CD14-positive monocyte (primary cell): Measurements from ENCODE around the gene PDE9A. TPM values are rescaled to one million over a fixed set of nuclear protein-coding genes. Genes with fewer than 3 reads are reported as not detected.

Source experiments
- DNase-seq, 3 donors: peaks; one replicate each; pipeline ENCODE4 v3.0.0-alpha.2; 2011 to 2022
- H2AFZ ChIP-seq: 2 replicates; pipeline ENCODE4 v1.6.0; 2012; ENCODE audit warnings: mild to moderate bottlenecking, low read depth, low read length, inconsistent platforms; ENCODE audit not compliant: insufficient read depth, poor library complexity, severe bottlenecking
- H3K27ac ChIP-seq, 2 donors: 1 replicate in 1 of 2; 2 replicates in 1 of 2; pipeline ENCODE4 v1.5.1; 2012 to 2013; ENCODE audit warnings: low read length in 2 of 2, control low read depth in 1 of 2, inconsistent platforms in 1 of 2, low read depth in 1 of 2, mild to moderate bottlenecking in 1 of 2
- H3K27me3 ChIP-seq, 2 donors: one replicate each; pipeline versions ENCODE4 v1.6.0 to v1.6.1; 2011 to 2013; ENCODE audit warnings: low read length in 2 of 2; ENCODE audit not compliant: control insufficient read depth in 2 of 2, insufficient read depth in 2 of 2
- H3K36me3 ChIP-seq, 2 donors: replicated peaks in 1 of 2; 1 replicate in 1 of 2; 2 replicates in 1 of 2; pipeline versions ENCODE4 v1.5.1 to v1.6.1; 2012 to 2013; ENCODE audit warnings: low read length in 2 of 2, control low read depth in 1 of 2, inconsistent platforms in 1 of 2, mild to moderate bottlenecking in 1 of 2; ENCODE audit not compliant: insufficient read depth in 2 of 2, control insufficient read depth in 1 of 2
- H3K4me1 ChIP-seq, 2 donors: 1 replicate in 1 of 2; 2 replicates in 1 of 2; pipeline versions ENCODE4 v1.5.1 to v1.6.1; 2012 to 2013; ENCODE audit warnings: low read length in 2 of 2, control low read depth in 1 of 2, inconsistent platforms in 1 of 2, mild to moderate bottlenecking in 1 of 2, moderate library complexity in 1 of 2; ENCODE audit not compliant: insufficient read depth in 2 of 2, control insufficient read depth in 1 of 2
- H3K4me2 ChIP-seq: replicated peaks from 2 replicates; pipeline ENCODE3; 2012; ENCODE audit warnings: low read length, moderate library complexity, mild to moderate bottlenecking; ENCODE audit not compliant: poor library complexity, severe bottlenecking; ENCODE audit errors: extremely low read depth
- H3K4me3 ChIP-seq, 3 experiments: fragments of 200-600 bp in 1 of 3; sonication (generic) in 1 of 3; replicated peaks in 1 of 3; 1 replicate in 2 of 3; 2 replicates in 1 of 3; pipeline ENCODE4 v1.5.1; 2011 to 2013; ENCODE audit warnings: low read length in 3 of 3, mild to moderate bottlenecking in 3 of 3, control low read depth in 2 of 3, low read depth in 2 of 3, inconsistent platforms in 1 of 3, moderate library complexity in 1 of 3
- H3K79me2 ChIP-seq: 2 replicates; pipeline ENCODE4 v1.6.0; 2012; ENCODE audit warnings: mild to moderate bottlenecking, control low read depth, inconsistent platforms, low read length, moderate library complexity; ENCODE audit not compliant: insufficient read depth
- H3K9ac ChIP-seq: 2 replicates; pipeline ENCODE4 v1.6.0; 2017; ENCODE audit warnings: low read length, mild to moderate bottlenecking; ENCODE audit not compliant: insufficient read depth, poor library complexity, severe bottlenecking
- H3K9me3 ChIP-seq, 2 donors: replicated peaks in 1 of 2; 1 replicate in 1 of 2; 2 replicates in 1 of 2; pipeline versions ENCODE4 v1.5.1 to v1.6.1; 2012 to 2013; ENCODE audit warnings: low read length in 2 of 2, control low read depth in 1 of 2; ENCODE audit not compliant: control insufficient read depth in 1 of 2, insufficient read depth in 1 of 2
- H4K20me1 ChIP-seq: 2 replicates; pipeline ENCODE4 v1.6.0; 2012; ENCODE audit warnings: mild to moderate bottlenecking, low read length, control low read depth, moderate library complexity; ENCODE audit not compliant: insufficient read depth
- H3K27ac Mint-ChIP-seq, 7 donors: one replicate each; pipeline ENCODE4 v1.8.0; 2020; ENCODE audit warnings: mild to moderate bottlenecking in 7 of 7, mixed read lengths in 7 of 7, moderate library complexity in 6 of 7, inconsistent platforms in 2 of 7
- H3K27me3 Mint-ChIP-seq, 3 donors: one replicate each; pipeline ENCODE4 v1.8.0; 2021 to 2022; ENCODE audit warnings: low read depth in 3 of 3, mild to moderate bottlenecking in 3 of 3, mixed read lengths in 3 of 3, moderate library complexity in 3 of 3, inconsistent platforms in 1 of 3
- H3K36me3 Mint-ChIP-seq, 2 donors: one replicate each; pipeline ENCODE4 v1.8.0; 2020; ENCODE audit warnings: mixed read lengths in 2 of 2, inconsistent platforms in 1 of 2, mild to moderate bottlenecking in 1 of 2
- H3K4me1 Mint-ChIP-seq: one replicate; pipeline ENCODE4 v1.8.0; 2020; ENCODE audit warnings: mild to moderate bottlenecking, mixed read lengths
- H3K4me3 Mint-ChIP-seq, 2 donors: one replicate each; pipeline ENCODE4 v1.8.0; 2020; ENCODE audit warnings: mild to moderate bottlenecking in 2 of 2, mixed read lengths in 2 of 2, moderate library complexity in 1 of 2
- H3K9me3 Mint-ChIP-seq, 7 donors: one replicate each; pipeline ENCODE4 v1.8.0; 2020 to 2022; ENCODE audit warnings: mixed read lengths in 7 of 7, mild to moderate bottlenecking in 6 of 7, moderate library complexity in 6 of 7, inconsistent platforms in 2 of 7
- WGBS: methylation state at CpG from one replicate; pipeline ENCODE4 v1.1.5; 2013; ENCODE audit warnings: missing lambda C conversion rate; ENCODE audit not compliant: insufficient coverage; 5-methylcytosine and 5-hydroxymethylcytosine counted together
- intact Hi-C, 2 donors: fragments of 100-400 bp; cut with micrococcal nuclease; formaldehyde crosslinking; loops; one replicate each; pipeline versions ENCODE4 v1.15.0 to v1.15.1; 2023
- polyA plus RNA-seq, 3 donors: library from polyadenylated mRNA; depleted of rRNA in 1 of 3; unstranded in 2 of 3; stranded (reverse) in 1 of 3; fragments of 300-500 nt in 2 of 3; fragments of >200 nt in 1 of 3; fragmentation: Illumina TruSeq in 2 of 3; gene quantifications; 1 replicate in 2 of 3; 2 replicates in 1 of 3; pipeline ENCODE4 v1.2.3, GENCODE V29; 2012 to 2021
- TF ChIP-seq, protein P1 (sequence below): fragments of 200-600 bp; IDR thresholded peaks from one replicate; pipeline ENCODE4 v1.8.0; 2022; ENCODE audit warnings: antibody characterized with exemption, mild to moderate bottlenecking

PDE9A gene
- polyA plus RNA-seq, 3 donors: 0.05 to 0.52 TPM; not detected in 1

DNA sequence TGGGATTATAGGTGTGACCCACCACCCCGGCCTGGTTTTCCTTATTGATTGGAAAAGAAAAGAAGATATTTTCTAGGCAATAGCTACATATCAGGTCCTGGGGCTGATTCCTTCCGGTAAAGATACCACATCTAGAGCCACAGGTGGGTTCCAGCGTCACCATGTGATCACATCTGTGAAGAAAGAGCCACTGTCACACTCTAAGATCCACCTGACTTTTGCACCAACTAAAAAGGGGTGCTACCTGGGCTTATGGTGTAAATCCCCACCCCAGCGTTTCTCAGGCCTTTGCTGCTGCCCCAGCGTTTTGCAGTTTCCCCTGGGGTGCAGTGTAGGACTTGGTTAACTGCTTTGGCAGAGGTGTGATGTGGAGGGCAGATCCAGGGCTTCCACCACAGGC is 22.3 kb upstream of the PDE9A start:
- Mint-ChIP-seq H3K27ac (no peak overlapping the region), H3K9me3 (no peaks in the 10 kb centered on the region), H3K4me3 (no peak overlapping the region), H3K27me3 (peaks cover 2% of the 10 kb centered on the region in 3 donors), H3K36me3 (no peaks in the 10 kb centered on the region), H3K4me1 (no peaks in the 10 kb centered on the region)
- H3K4me1 ChIP-seq: peaks cover 0 to 1% of the 10 kb centered on the region in 2 donors
- H3K9me3 ChIP-seq: no peaks in the 10 kb centered on the region
- TF ChIP-seq, protein P1, sequence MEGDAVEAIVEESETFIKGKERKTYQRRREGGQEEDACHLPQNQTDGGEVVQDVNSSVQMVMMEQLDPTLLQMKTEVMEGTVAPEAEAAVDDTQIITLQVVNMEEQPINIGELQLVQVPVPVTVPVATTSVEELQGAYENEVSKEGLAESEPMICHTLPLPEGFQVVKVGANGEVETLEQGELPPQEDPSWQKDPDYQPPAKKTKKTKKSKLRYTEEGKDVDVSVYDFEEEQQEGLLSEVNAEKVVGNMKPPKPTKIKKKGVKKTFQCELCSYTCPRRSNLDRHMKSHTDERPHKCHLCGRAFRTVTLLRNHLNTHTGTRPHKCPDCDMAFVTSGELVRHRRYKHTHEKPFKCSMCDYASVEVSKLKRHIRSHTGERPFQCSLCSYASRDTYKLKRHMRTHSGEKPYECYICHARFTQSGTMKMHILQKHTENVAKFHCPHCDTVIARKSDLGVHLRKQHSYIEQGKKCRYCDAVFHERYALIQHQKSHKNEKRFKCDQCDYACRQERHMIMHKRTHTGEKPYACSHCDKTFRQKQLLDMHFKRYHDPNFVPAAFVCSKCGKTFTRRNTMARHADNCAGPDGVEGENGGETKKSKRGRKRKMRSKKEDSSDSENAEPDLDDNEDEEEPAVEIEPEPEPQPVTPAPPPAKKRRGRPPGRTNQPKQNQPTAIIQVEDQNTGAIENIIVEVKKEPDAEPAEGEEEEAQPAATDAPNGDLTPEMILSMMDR: no peak
- no peaks in the 10 kb centered on the region for H3K79me2 ChIP-seq
- no peaks in the 10 kb centered on the region for H3K36me3 ChIP-seq
- no peak overlapping the region for H3K27ac ChIP-seq
- intact Hi-C loops: no loop called here
- H2AFZ ChIP-seq: no peak overlapping the region
- no peak for DNase-seq
- no peak overlapping the region for H3K4me3 ChIP-seq
- H4K20me1 ChIP-seq: no peaks in the 10 kb centered on the region
- H3K9ac ChIP-seq: no peak overlapping the region
- 100% methylated on average over 1 of the region's 5 CpGs for WGBS
- H3K4me2 ChIP-seq: no peak overlapping the region
- H3K27me3 ChIP-seq: no peaks in the 10 kb centered on the region

DNA sequence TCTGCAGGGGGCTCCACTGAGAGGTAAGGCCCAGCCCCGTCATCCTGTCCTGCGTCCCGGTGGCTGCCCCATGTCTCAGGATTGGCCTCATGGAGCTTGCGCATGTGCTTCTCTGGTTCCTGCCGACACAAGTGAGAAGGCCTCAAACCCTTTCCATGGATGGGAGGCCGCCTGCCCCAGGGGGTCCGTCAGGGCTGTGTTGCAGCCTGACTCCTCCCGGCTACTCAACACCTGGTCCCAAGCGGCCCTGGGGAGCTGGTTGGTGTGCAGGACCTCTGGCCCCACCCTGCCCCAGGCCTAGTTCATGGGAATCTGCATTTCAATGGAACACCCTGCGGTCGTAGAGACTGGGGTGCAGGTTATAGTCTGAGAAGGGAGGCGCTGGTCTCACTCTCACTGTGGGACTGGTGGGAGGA is 21.1 kb upstream of the PDE9A start:
- no peak overlapping the region for H3K4me3 ChIP-seq
- H3K4me1 ChIP-seq: peaks cover 0 to 13% of the 10 kb centered on the region in 2 donors
- H3K27ac ChIP-seq: no peak overlapping the region
- peak overlapping the region in 1 of 7 donors; percentile 53 for H3K27ac Mint-ChIP-seq
- no peaks in the 10 kb centered on the region for H3K36me3 ChIP-seq
- no peak for DNase-seq
- no peaks in the 10 kb centered on the region for H3K79me2 ChIP-seq
- H3K4me2 ChIP-seq: no peak overlapping the region
- intact Hi-C loops: no loop called here
- no peaks in the 10 kb centered on the region for H3K9me3 Mint-ChIP-seq
- no peaks in the 10 kb centered on the region for H3K27me3 ChIP-seq
- H2AFZ ChIP-seq: no peak overlapping the region
- peaks cover 3% of the 10 kb centered on the region for H3K4me1 Mint-ChIP-seq
- no peak overlapping the region for H3K9ac ChIP-seq
- no peaks in the 10 kb centered on the region for H3K36me3 Mint-ChIP-seq
- H3K27me3 Mint-ChIP-seq: peaks cover 2 to 3% (median 2%) of the 10 kb centered on the region in 3 donors
- no peaks in the 10 kb centered on the region for H4K20me1 ChIP-seq
- no peak overlapping the region for H3K4me3 Mint-ChIP-seq
- 94% methylated on average over 12 of the region's 12 CpGs for WGBS
- TF ChIP-seq, protein P1: no peak
- no peaks in the 10 kb centered on the region for H3K9me3 ChIP-seq
